IPS-20b (cell line): ENCODE results near the gene RTF2.
A peak's percentile ranks its signal among the peaks of the same experiment; 100 is the strongest.

ENCODE experiments used
- H3K27ac ChIP-seq: one replicate; pipeline ENCODE4 v1.5.1; 2013; ENCODE audit warnings: low read length
- H3K27me3 ChIP-seq: 2 replicates; pipeline ENCODE4 v1.6.1; 2013; ENCODE audit warnings: mild to moderate bottlenecking, low read length, inconsistent platforms; ENCODE audit not compliant: insufficient read depth
- H3K36me3 ChIP-seq: 2 replicates; pipeline ENCODE4 v1.6.1; 2013; ENCODE audit warnings: low read depth, mild to moderate bottlenecking, inconsistent platforms, low read length, moderate library complexity; ENCODE audit not compliant: insufficient read depth
- H3K4me1 ChIP-seq: 2 replicates; pipeline ENCODE4 v1.6.1; 2013; ENCODE audit warnings: mild to moderate bottlenecking, control low read depth, inconsistent platforms, low read length, moderate library complexity; ENCODE audit not compliant: insufficient read depth
- H3K4me3 ChIP-seq: 2 replicates; pipeline ENCODE4 v1.5.1; 2013; ENCODE audit warnings: mild to moderate bottlenecking, low read length, inconsistent platforms
- H3K9ac ChIP-seq: 2 replicates; pipeline ENCODE4 v1.6.1; 2013; ENCODE audit warnings: low read depth, mild to moderate bottlenecking, inconsistent platforms, low read length, moderate library complexity
- H3K9me3 ChIP-seq: 2 replicates; pipeline ENCODE4 v1.6.1; 2013; ENCODE audit warnings: mild to moderate bottlenecking, low read depth, low read length, inconsistent platforms; ENCODE audit not compliant: insufficient read depth

RTF2 gene

GRCh38 chr20:56458206-56458821, 10.1 kb upstream of the RTF2 start:
- H3K36me3 ChIP-seq = no peaks in the 10 kb centered on the region
- H3K9ac ChIP-seq = no peak overlapping the region
- no peaks in the 10 kb centered on the region for H3K4me1 ChIP-seq
- no peak overlapping the region for H3K4me3 ChIP-seq
- peaks cover 9% of the 10 kb centered on the region for H3K27me3 ChIP-seq
- no peaks in the 10 kb centered on the region for H3K9me3 ChIP-seq
- no peak overlapping the region for H3K27ac ChIP-seq

GRCh38 chr20:56460459-56460858, 8.0 kb upstream of the RTF2 start:
- no peak overlapping the region for H3K9ac ChIP-seq
- H3K4me3 ChIP-seq = no peak overlapping the region
- H3K36me3 ChIP-seq = no peaks in the 10 kb centered on the region
- H3K4me1 ChIP-seq = no peaks in the 10 kb centered on the region
- H3K9me3 ChIP-seq = no peaks in the 10 kb centered on the region; the same call in 1 of the 2 replicates
- H3K27me3 ChIP-seq = peaks cover 15% of the 10 kb centered on the region
- H3K27ac ChIP-seq = no peak overlapping the region

- Histone ChIP-seq H3K4me3 (no peak overlapping the region), H3K4me1 (no peaks in the 10 kb centered on the region), H3K9ac (no peak overlapping the region), H3K9me3 (no peaks in the 10 kb centered on the region; the same call in 1 of the 2 replicates), H3K27ac (no peak overlapping the region), H3K27me3 (peaks cover 15% of the 10 kb centered on the region), H3K36me3 (no peaks in the 10 kb centered on the region)
Measured at GRCh38 chr20:56461576-56461975, 6.9 kb upstream of the RTF2 start.

GRCh38 chr20:56463428-56463827, 5.0 kb upstream of the RTF2 start:
- Histone ChIP-seq H3K27ac (no peak overlapping the region), H3K27me3 (peaks cover 15% of the 10 kb centered on the region), H3K36me3 (no peaks in the 10 kb centered on the region), H3K9ac (no peak overlapping the region), H3K9me3 (no peaks in the 10 kb centered on the region; the same call in 1 of the 2 replicates), H3K4me1 (peaks cover 3% of the 10 kb centered on the region), H3K4me3 (no peak overlapping the region)

- H3K27me3 ChIP-seq = peaks cover 15% of the 10 kb centered on the region
- no peaks in the 10 kb centered on the region; the same call in 1 of the 2 replicates for H3K9me3 ChIP-seq
- H3K9ac ChIP-seq = no peak overlapping the region
- H3K27ac ChIP-seq = no peak overlapping the region
- H3K4me1 ChIP-seq = peaks cover 9% of the 10 kb centered on the region
- no peak overlapping the region for H3K4me3 ChIP-seq
- H3K36me3 ChIP-seq = no peaks in the 10 kb centered on the region
Measured at GRCh38 chr20:56465997-56466396, 2.4 kb upstream of the RTF2 start.

- peaks cover 9% of the 10 kb centered on the region for H3K4me1 ChIP-seq
- H3K27ac ChIP-seq = no peak overlapping the region
- H3K4me3 ChIP-seq = peak overlapping the region; percentile 95
- H3K9me3 ChIP-seq = no peaks in the 10 kb centered on the region; the same call in 1 of the 2 replicates
- H3K27me3 ChIP-seq = peaks cover 9% of the 10 kb centered on the region
- peak overlapping the region; percentile 61; the same call in 1 of the 2 replicates for H3K9ac ChIP-seq
- H3K36me3 ChIP-seq = peaks cover 3% of the 10 kb centered on the region; the same call in 1 of the 2 replicates
Measured at GRCh38 chr20:56467968-56468315, 485 bp upstream of the RTF2 start.

GRCh38 chr20:56469077-56469449, 636 bp downstream of the RTF2 start:
- peak overlapping the region; percentile 95 for H3K4me3 ChIP-seq
- H3K27me3 ChIP-seq = no peaks in the 10 kb centered on the region
- no peak overlapping the region for H3K27ac ChIP-seq
- H3K4me1 ChIP-seq = peaks cover 9% of the 10 kb centered on the region
- no peaks in the 10 kb centered on the region; the same call in 1 of the 2 replicates for H3K9me3 ChIP-seq
- peaks cover 14% of the 10 kb centered on the region; the same call in 1 of the 2 replicates for H3K36me3 ChIP-seq
- H3K9ac ChIP-seq = peak overlapping the region; percentile 89

GRCh38 chr20:56483970-56484369, 15.5 kb downstream of the RTF2 start:
- no peak overlapping the region for H3K9ac ChIP-seq
- no peaks in the 10 kb centered on the region for H3K9me3 ChIP-seq
- no peaks in the 10 kb centered on the region for H3K27me3 ChIP-seq
- H3K36me3 ChIP-seq = peaks cover 77% of the 10 kb centered on the region
- H3K27ac ChIP-seq = no peak overlapping the region
- H3K4me1 ChIP-seq = no peaks in the 10 kb centered on the region
- H3K4me3 ChIP-seq = no peak overlapping the region

- no peaks in the 10 kb centered on the region for H3K4me1 ChIP-seq
- H3K27ac ChIP-seq = no peak overlapping the region
- peaks cover 66% of the 10 kb centered on the region for H3K36me3 ChIP-seq
- no peaks in the 10 kb centered on the region for H3K9me3 ChIP-seq
- no peak overlapping the region for H3K9ac ChIP-seq
- no peaks in the 10 kb centered on the region for H3K27me3 ChIP-seq
- H3K4me3 ChIP-seq = no peak overlapping the region
Measured at GRCh38 chr20:56487216-56487615, 18.8 kb downstream of the RTF2 start.

- peaks cover 55% of the 10 kb centered on the region for H3K36me3 ChIP-seq
- no peak overlapping the region for H3K4me3 ChIP-seq
- no peak overlapping the region for H3K9ac ChIP-seq
Measured at GRCh38 chr20:56488566-56488965, 20.1 kb downstream of the RTF2 start.

GRCh38 chr20:56501116-56501515, 32.7 kb downstream of the RTF2 start:
- H3K9ac ChIP-seq = no peak overlapping the region
- H3K27ac ChIP-seq = no peak overlapping the region
- H3K27me3 ChIP-seq = no peaks in the 10 kb centered on the region
- no peak overlapping the region for H3K4me3 ChIP-seq
- H3K36me3 ChIP-seq = peaks cover 7% of the 10 kb centered on the region
- H3K4me1 ChIP-seq = no peaks in the 10 kb centered on the region
- H3K9me3 ChIP-seq = no peaks in the 10 kb centered on the region

More at GRCh38 chr20:56488566-56488965, 20.1 kb downstream of the RTF2 start:
- no peak overlapping the region for H3K27ac ChIP-seq
- H3K9me3 ChIP-seq = no peaks in the 10 kb centered on the region
- no peaks in the 10 kb centered on the region for H3K27me3 ChIP-seq
- no peaks in the 10 kb centered on the region for H3K4me1 ChIP-seq

- H3K4me1 ChIP-seq = no peaks in the 10 kb centered on the region
- H3K27me3 ChIP-seq = no peaks in the 10 kb centered on the region
- no peak overlapping the region for H3K9ac ChIP-seq
- no peaks in the 10 kb centered on the region for H3K9me3 ChIP-seq
- no peak overlapping the region for H3K4me3 ChIP-seq
- no peak overlapping the region for H3K27ac ChIP-seq
- H3K36me3 ChIP-seq = no peaks in the 10 kb centered on the region
Measured at GRCh38 chr20:56503916-56504315, 35.5 kb downstream of the RTF2 start.
